ENCODE results near the gene SAPCD2. TPM values are rescaled to one million over a fixed set of nuclear protein-coding genes. Genes with fewer than 3 reads are reported as not detected.

The SAPCD2 gene
- total RNA-seq, 1 donor from 2014 or later = 13.5 TPM

GRCh38 chr9:137077010-137077747 is 6.8 kb upstream of the SAPCD2 start, which contains the start of gene UAP1L1:
TSS of gene UAP1L1 (plus strand) at chr9:137077517. CDS start at chr9:137077533, 16 bp downstream.
- peak; percentile 65 for DNase-seq
- H3K4me3 Mint-ChIP-seq (ENCODE audit: unreplicated experiment) = no peak within 1 kb of the TSS
- TF ChIP-seq, protein P1, sequence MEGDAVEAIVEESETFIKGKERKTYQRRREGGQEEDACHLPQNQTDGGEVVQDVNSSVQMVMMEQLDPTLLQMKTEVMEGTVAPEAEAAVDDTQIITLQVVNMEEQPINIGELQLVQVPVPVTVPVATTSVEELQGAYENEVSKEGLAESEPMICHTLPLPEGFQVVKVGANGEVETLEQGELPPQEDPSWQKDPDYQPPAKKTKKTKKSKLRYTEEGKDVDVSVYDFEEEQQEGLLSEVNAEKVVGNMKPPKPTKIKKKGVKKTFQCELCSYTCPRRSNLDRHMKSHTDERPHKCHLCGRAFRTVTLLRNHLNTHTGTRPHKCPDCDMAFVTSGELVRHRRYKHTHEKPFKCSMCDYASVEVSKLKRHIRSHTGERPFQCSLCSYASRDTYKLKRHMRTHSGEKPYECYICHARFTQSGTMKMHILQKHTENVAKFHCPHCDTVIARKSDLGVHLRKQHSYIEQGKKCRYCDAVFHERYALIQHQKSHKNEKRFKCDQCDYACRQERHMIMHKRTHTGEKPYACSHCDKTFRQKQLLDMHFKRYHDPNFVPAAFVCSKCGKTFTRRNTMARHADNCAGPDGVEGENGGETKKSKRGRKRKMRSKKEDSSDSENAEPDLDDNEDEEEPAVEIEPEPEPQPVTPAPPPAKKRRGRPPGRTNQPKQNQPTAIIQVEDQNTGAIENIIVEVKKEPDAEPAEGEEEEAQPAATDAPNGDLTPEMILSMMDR (IDR thresholded peaks at IDR 0.05; ENCODE audit: partially characterized antibody, unreplicated experiment) = no peak
- peaks cover 8% of the 10 kb centered on the region for H3K9me3 Mint-ChIP-seq (ENCODE audit: unreplicated experiment)
- H3K27ac Mint-ChIP-seq (ENCODE audit: unreplicated experiment) = no peak within 1 kb of the TSS
- no peaks in the 10 kb centered on the region for H3K36me3 Mint-ChIP-seq (ENCODE audit: unreplicated experiment)
- H3K27me3 Mint-ChIP-seq (ENCODE audit: unreplicated experiment) = peaks cover 12% of the 10 kb centered on the region
- H3K4me1 Mint-ChIP-seq (ENCODE audit: low read depth, unreplicated experiment) = no peaks in the 10 kb centered on the region

- Mint-ChIP-seq H3K4me1 (ENCODE audit: low read depth, unreplicated experiment) (no peaks in the 10 kb centered on the region), H3K9me3 (ENCODE audit: unreplicated experiment) (peaks cover 8% of the 10 kb centered on the region), H3K27ac (ENCODE audit: unreplicated experiment) (no peak overlapping the region), H3K27me3 (ENCODE audit: unreplicated experiment) (peaks cover 10% of the 10 kb centered on the region), H3K4me3 (ENCODE audit: unreplicated experiment) (no peak overlapping the region), H3K36me3 (ENCODE audit: unreplicated experiment) (no peaks in the 10 kb centered on the region)
- no peak for DNase-seq
- TF ChIP-seq, protein P1 (IDR thresholded peaks at IDR 0.05; ENCODE audit: partially characterized antibody, unreplicated experiment) = no peak
These were observed 6.3 kb upstream of the SAPCD2 start for GRCh38 chr9:137076636-137077009.

GRCh38 chr9:137075275-137075775 is 5.0 kb upstream of the SAPCD2 start:
- TF ChIP-seq, protein P1 (IDR thresholded peaks at IDR 0.05; ENCODE audit: partially characterized antibody, unreplicated experiment) = no peak
- Mint-ChIP-seq H3K9me3 (ENCODE audit: unreplicated experiment) (peaks cover 13% of the 10 kb centered on the region), H3K4me3 (ENCODE audit: unreplicated experiment) (no peak overlapping the region), H3K4me1 (ENCODE audit: low read depth, unreplicated experiment) (peaks cover 5% of the 10 kb centered on the region), H3K27ac (ENCODE audit: unreplicated experiment) (no peak overlapping the region), H3K36me3 (ENCODE audit: unreplicated experiment) (no peaks in the 10 kb centered on the region), H3K27me3 (ENCODE audit: unreplicated experiment) (peaks cover 13% of the 10 kb centered on the region)
- no peak for DNase-seq

GRCh38 chr9:137074657-137075274 is 4.4 kb upstream of the SAPCD2 start:
- no peaks in the 10 kb centered on the region for H3K36me3 Mint-ChIP-seq (ENCODE audit: unreplicated experiment)
- no peak overlapping the region for H3K4me3 Mint-ChIP-seq (ENCODE audit: unreplicated experiment)
- H3K27ac Mint-ChIP-seq (ENCODE audit: unreplicated experiment) = no peak overlapping the region
- H3K27me3 Mint-ChIP-seq (ENCODE audit: unreplicated experiment) = peaks cover 12% of the 10 kb centered on the region
- H3K9me3 Mint-ChIP-seq (ENCODE audit: unreplicated experiment) = peaks cover 10% of the 10 kb centered on the region
- H3K4me1 Mint-ChIP-seq (ENCODE audit: low read depth, unreplicated experiment) = peaks cover 5% of the 10 kb centered on the region
- TF ChIP-seq, protein P1 (IDR thresholded peaks at IDR 0.05; ENCODE audit: partially characterized antibody, unreplicated experiment) = no peak
- DNase-seq = no peak

DNA sequence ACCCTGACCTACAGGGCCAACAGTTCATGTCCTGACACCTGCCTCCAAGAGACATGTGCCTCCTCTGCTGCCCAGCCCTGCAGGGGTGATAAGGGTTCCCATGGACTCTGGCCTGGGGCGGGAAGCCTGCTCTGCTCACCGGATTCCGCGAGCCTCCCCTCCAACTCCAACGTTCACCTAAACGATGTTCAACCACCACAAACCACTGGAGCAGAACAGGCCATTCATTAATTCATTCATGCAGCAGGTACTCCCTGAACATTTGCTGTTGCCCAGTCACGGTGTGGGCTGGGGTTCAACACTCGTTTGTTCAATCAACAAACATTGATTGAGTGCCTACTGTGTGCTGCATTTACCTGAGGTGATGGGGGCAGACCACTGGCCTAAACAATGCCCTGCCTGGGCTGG is 3.6 kb upstream of the SAPCD2 start:
- Mint-ChIP-seq H3K4me1 (ENCODE audit: low read depth, unreplicated experiment) (peaks cover 5% of the 10 kb centered on the region), H3K4me3 (ENCODE audit: unreplicated experiment) (no peak overlapping the region), H3K27me3 (ENCODE audit: unreplicated experiment) (peaks cover 10% of the 10 kb centered on the region), H3K27ac (ENCODE audit: unreplicated experiment) (no peak overlapping the region), H3K9me3 (ENCODE audit: unreplicated experiment) (peaks cover 10% of the 10 kb centered on the region), H3K36me3 (ENCODE audit: unreplicated experiment) (no peaks in the 10 kb centered on the region)
- TF ChIP-seq, protein P1 (IDR thresholded peaks at IDR 0.05; ENCODE audit: partially characterized antibody, unreplicated experiment) = no peak
- DNase-seq = no peak

All from glutamatergic neuron (in vitro differentiated cells).